HepG2 (cell line): Measurements from ENCODE around the gene CDK12. TPM values are rescaled to one million over a fixed set of nuclear protein-coding genes. Genes with fewer than 3 reads are reported as not detected.

Experiments used
- ARID2 ChIP-seq: sonication (generic); formaldehyde crosslinking; IDR thresholded peaks from 2 replicates; pipeline ENCODE4 v1.8.1; 2022; ENCODE audit warnings: mild to moderate bottlenecking, missing genetic modification reagents, borderline replicate concordance
- EEA1 ChIP-seq: sonication (generic); formaldehyde crosslinking; IDR thresholded peaks from 2 replicates; pipeline ENCODE4 v1.5.1; 2020; ENCODE audit warnings: mild to moderate bottlenecking, missing genetic modification reagents, borderline replicate concordance
- ETV6 ChIP-seq: sonication (generic); formaldehyde crosslinking; conservative IDR thresholded peaks from 2 replicates; pipeline ENCODE4 v1.4.0; 2020; ENCODE audit warnings: missing genetic modification reagents
- JDP2 ChIP-seq: sonication (generic); formaldehyde crosslinking; IDR thresholded peaks from 2 replicates; pipeline ENCODE4 v1.8.1; 2022; ENCODE audit warnings: missing genetic modification reagents, borderline replicate concordance
- RARA ChIP-seq: IDR thresholded peaks from 2 replicates; pipeline ENCODE4 v1.6.1; 2016; ENCODE audit warnings: missing genetic modification reagents, missing compliant biosample characterization
- SP140L ChIP-seq: sonication (generic); formaldehyde crosslinking; IDR thresholded peaks from 2 replicates; pipeline ENCODE4 v1.4.0; 2020; ENCODE audit warnings: missing genetic modification reagents, borderline replicate concordance
- TCF7 ChIP-seq: sonication (generic); IDR thresholded peaks from 2 replicates; pipeline ENCODE4 v1.6.1; 2016; ENCODE audit warnings: antibody characterized with exemption, low read depth
- ZBTB26 ChIP-seq: IDR thresholded peaks from 2 replicates; pipeline ENCODE4 v1.6.1; 2016; ENCODE audit warnings: missing compliant biosample characterization, missing genetic modification reagents, borderline replicate concordance
- ZBTB40 ChIP-seq, 2 experiments: fragments of 450-650 bp in 1 of 2; sonication (generic) in 1 of 2; formaldehyde crosslinking in 1 of 2; IDR thresholded peaks; 2 replicates each; pipeline versions ENCODE4 v1.6.1 to v1.8.0; 2016 to 2022; ENCODE audit warnings: antibody characterized with exemption in 1 of 2, mild to moderate bottlenecking in 1 of 2, missing genetic modification reagents in 1 of 2
- ZNF160 ChIP-seq: sonication (generic); formaldehyde crosslinking; IDR thresholded peaks from 2 replicates; pipeline ENCODE4 v1.8.0; 2022; ENCODE audit warnings: mild to moderate bottlenecking, inconsistent platforms, missing genetic modification reagents
- ZNF292 ChIP-seq: sonication (generic); formaldehyde crosslinking; IDR thresholded peaks from 2 replicates; pipeline ENCODE4 v1.8.1; 2022; ENCODE audit warnings: mild to moderate bottlenecking, low read depth, missing genetic modification reagents, borderline replicate concordance
- ZNF530 ChIP-seq: sonication (generic); formaldehyde crosslinking; IDR thresholded peaks from 2 replicates; pipeline ENCODE4 v1.5.0; 2020; ENCODE audit warnings: low read depth, mild to moderate bottlenecking, missing genetic modification reagents
- ZNF746 ChIP-seq: sonication (generic); formaldehyde crosslinking; IDR thresholded peaks from 2 replicates; pipeline ENCODE4 v1.8.0; 2022; ENCODE audit warnings: mild to moderate bottlenecking, missing genetic modification reagents
- ZNF792 ChIP-seq: IDR thresholded peaks from 2 replicates; pipeline ENCODE4 v1.6.1; 2016
- ZNF878 ChIP-seq: sonication (generic); formaldehyde crosslinking; IDR thresholded peaks from 2 replicates; pipeline ENCODE4 v1.8.1; 2023; ENCODE audit warnings: mild to moderate bottlenecking, missing genetic modification reagents, moderate library complexity
- polyA plus RNA-seq, 8 experiments: library from polyadenylated mRNA; depleted of rRNA in 3 of 8; stranded (reverse) in 7 of 8; unstranded in 1 of 8; fragments of >200 nt; fragmentation: Illumina TruSeq in 4 of 8; extraction: Trizol in 4 of 8; gene quantifications; 2 replicates each; pipeline versions ENCODE4 v1.2.1 to v1.2.3, GENCODE V29; 2011 to 2016; ENCODE audit warnings: low read depth in 4 of 8, missing spikeins in 1 of 8, mixed read lengths in 1 of 8; ENCODE audit not compliant: insufficient read depth in 1 of 8
- total RNA-seq, 5 experiments: library from RNA; depleted of rRNA; stranded (reverse); fragments of >200 nt; fragmentation: Illumina TruSeq; extraction: Trizol; gene quantifications; 2 replicates each; pipeline ENCODE4 v1.2.3, GENCODE V29; 2016; ENCODE audit warnings: low read depth in 1 of 5
- TF ChIP-seq, protein P1 (sequence below): sonication (generic); formaldehyde crosslinking; IDR thresholded peaks from 2 replicates; pipeline ENCODE4 v1.5.1; 2020; ENCODE audit warnings: missing genetic modification reagents, mild to moderate bottlenecking, borderline replicate concordance
- TF ChIP-seq, protein P2 (sequence below): sonication (generic); formaldehyde crosslinking; IDR thresholded peaks from 2 replicates; pipeline ENCODE4 v1.5.0; 2020; ENCODE audit warnings: missing genetic modification reagents

CDK12 gene
- total and polyA plus RNA-seq, 2 of the 13 experiments (the other 11 are each of a cell fraction or from before 2014, with no cell fraction given) = 24.0 to 88.6 TPM

- 0 out of 2 replicates have a peak, but pooled peaks have one; percentile 5 for TF ChIP-seq ZNF292 (CRISPR knock-in tag)
- TF ChIP-seq EEA1 (CRISPR knock-in tag) = no peak
- TF ChIP-seq ZNF530 (CRISPR knock-in tag) = no peak
- TF ChIP-seq ZBTB40 (IDR thresholded peaks at IDR 0.05) = no peak
- peak; percentile 94 for TF ChIP-seq ZBTB40 (CRISPR knock-in tag; IDR thresholded peaks at IDR 0.05)
- no peak for TF ChIP-seq ZNF160
- TF ChIP-seq TCF7 = peak; percentile 90
- TF ChIP-seq, protein P1, sequence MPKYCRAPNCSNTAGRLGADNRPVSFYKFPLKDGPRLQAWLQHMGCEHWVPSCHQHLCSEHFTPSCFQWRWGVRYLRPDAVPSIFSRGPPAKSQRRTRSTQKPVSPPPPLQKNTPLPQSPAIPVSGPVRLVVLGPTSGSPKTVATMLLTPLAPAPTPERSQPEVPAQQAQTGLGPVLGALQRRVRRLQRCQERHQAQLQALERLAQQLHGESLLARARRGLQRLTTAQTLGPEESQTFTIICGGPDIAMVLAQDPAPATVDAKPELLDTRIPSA (CRISPR knock-in tag) = no peak
- no peak for TF ChIP-seq ARID2 (CRISPR knock-in tag)
- no peak for TF ChIP-seq JDP2 (CRISPR knock-in tag)
- TF ChIP-seq ZNF746 (CRISPR knock-in tag) = no peak
- TF ChIP-seq SP140L (CRISPR knock-in tag) = no peak
- peak; percentile 22; the same call in 1 of the 2 replicates for TF ChIP-seq ZBTB26 (CRISPR knock-in tag)
- peak; percentile 74 for TF ChIP-seq ZNF792
- TF ChIP-seq, protein P2, sequence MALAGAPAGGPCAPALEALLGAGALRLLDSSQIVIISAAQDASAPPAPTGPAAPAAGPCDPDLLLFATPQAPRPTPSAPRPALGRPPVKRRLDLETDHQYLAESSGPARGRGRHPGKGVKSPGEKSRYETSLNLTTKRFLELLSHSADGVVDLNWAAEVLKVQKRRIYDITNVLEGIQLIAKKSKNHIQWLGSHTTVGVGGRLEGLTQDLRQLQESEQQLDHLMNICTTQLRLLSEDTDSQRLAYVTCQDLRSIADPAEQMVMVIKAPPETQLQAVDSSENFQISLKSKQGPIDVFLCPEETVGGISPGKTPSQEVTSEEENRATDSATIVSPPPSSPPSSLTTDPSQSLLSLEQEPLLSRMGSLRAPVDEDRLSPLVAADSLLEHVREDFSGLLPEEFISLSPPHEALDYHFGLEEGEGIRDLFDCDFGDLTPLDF (CRISPR knock-in tag) = no peak; the same call in 1 of the 2 replicates
- peak; percentile 58; the same call in 1 of the 2 replicates for TF ChIP-seq ZNF878 (CRISPR knock-in tag)
- TF ChIP-seq RARA (CRISPR knock-in tag) = peak; percentile 29
- TF ChIP-seq ETV6 = 0 out of 2 replicates have a peak, but pooled peaks have one; percentile 33
Measured at GRCh38 chr17:39450847-39451581, 10.3 kb upstream of the CDK12 start, which contains the start of gene MED1 (continued).
